HG03108 (cell line): Measurements from ENCODE around the gene PTP4A2.

Experiments used
- ATAC-seq: cut with Tn5 transposase; IDR thresholded peaks from one replicate; pipeline ENCODE4 v1.9.1; 2021; ENCODE audit warnings: moderate library complexity; ENCODE audit not compliant: unreplicated experiment

The PTP4A2 gene

GRCh38 chr1:31938184-31938975 lies at the start of gene PTP4A2:
Gene PTP4A2 (minus strand): TSS chr1:31938368. CDS start chr1:31919065, 19,303 bp downstream.
- peak; percentile 76 for ATAC-seq

- no peak for ATAC-seq
These were observed 49.0 kb upstream of the PTP4A2 start for GRCh38 chr1:31987135-31987619.

DNA sequence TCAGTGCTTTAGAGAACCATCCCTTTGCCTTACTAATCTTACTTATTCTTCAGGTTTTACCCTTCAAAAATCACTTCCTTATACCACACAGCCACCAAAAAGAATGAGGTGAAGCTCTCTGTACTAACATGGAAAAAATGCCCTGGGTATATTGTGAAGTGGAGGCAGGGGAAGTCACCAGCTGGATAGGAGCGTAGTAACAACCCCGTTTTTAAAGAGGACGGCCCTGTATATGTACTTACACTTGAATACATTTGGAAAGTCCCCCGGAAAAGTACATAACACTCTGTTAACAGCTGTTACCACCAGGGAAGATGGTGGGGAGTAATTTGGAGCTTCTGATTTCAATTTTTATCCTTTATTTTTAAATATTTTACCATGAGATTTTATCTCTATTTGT lies 47.3 kb upstream of the PTP4A2 start:
- peak; percentile 39 for ATAC-seq

DNA sequence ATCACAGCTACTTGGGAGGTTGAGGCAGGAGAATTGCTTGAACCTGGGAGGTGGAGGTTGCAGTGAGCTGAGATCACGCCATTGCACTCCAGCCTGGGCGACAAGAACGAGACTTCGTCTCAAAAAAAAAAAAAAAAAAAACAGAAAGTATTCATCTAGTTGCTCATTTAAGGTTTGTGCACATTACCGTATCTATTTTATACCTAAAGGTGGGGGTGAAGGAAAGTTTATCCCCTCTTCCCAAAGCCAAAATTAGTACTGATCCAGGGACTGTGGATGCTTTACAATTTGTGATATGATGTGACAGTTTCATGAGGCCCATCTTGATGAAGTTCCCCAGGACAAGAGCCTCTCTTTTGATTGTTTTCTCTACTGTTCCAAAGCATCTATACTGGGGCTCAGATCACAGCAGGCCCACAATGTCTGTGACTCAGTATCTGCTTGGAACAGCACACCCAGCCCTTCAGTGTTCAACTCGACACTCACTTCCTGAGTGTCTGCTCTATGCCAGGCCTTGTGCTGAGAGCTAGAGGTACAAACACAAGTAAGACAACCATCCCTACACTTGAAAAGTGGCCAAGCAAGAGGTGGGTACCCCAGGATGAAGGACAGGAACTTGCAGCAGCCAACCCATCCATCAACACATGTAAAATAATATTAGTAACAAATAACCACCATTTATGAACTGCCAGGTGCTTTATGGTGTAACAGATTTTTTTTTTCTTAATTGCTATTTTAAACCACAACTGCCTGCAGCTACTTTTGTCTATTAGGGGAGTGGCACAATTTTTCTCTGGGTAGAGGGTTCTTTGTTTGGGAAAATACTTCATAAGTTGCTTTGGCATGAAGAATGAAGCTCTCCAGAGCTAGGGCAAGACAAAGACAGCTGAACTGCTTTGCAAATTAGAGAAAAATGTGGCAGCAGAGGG lies 46.5 kb upstream of the PTP4A2 start:
- no peak for ATAC-seq

GRCh38 chr1:31981972-31982371 lies 43.8 kb upstream of the PTP4A2 start:
- no peak for ATAC-seq

DNA sequence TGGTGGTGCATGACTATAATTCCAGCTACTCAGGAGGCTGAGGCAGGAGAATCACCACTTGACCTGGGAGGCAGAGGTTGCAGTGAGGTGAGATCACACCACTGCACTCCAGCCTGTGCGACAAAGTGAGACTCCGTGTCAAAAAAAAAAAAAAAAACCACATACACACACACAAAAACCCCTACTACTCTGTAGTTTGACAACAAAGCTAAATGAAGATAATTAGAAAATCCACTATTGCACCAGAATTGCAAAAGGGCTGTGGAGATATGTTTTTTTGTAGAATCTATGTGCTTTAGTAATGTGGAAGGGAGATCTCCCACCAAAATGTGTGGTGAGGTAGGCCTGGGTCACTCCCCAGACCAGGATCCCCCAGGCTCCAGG lies 43.3 kb upstream of the PTP4A2 start:
- ATAC-seq = no peak

DNA sequence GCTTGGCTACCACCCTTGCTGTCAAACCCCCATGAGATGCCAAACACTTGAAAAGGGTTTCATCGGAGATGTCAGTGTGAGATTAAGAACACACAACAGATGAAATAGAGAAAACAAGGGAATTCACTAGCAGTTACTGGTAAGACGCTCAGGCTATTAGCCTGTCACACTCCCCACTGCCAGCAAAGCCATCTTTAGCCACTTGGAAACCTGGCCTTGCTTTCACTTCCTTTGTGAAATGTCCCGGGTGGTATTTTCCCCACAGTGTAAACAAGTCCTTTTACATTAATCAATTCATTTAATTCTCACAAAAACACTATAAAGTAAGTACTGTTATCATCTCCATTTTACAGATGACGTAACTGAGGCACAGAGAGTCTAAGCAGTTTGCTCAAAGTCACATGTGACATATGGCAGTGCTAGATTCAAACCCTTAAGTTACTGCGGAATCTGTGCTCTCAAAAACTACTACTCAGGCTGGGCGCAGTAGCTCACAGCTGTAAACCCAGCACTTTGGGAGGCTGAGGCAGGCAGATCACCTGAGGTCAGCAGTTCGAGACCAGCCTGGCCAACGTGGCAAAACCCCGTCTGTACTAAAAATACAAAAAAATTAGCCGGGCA lies 42.8 kb upstream of the PTP4A2 start:
- ATAC-seq = peak; percentile 48

DNA sequence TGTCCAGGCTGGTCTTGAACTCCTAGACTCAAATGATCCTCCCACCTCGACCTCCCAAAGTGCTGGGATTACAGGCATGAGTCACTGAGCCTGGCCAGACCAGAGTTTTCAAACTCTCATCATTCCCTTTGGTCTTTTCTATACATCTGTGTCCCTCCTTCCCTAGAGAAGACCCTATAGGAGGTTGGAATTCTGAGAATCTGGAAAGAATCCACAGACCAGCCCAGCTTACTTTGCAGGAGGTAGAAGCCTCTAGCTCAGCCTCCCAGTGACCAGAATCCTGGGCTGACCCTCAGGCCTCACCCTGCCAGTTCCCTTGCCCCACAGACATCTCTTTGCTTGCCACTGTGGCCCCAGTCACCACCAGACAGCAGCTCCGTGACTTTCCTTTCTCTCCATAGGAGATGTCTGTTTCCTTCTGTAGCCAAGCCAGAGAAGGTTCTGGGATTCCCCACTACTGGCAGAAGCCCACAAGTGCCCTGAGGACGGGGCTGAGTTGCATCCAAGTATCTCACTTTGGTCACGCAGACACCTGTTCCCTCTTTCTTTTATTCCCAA lies 40.8 kb upstream of the PTP4A2 start:
- no peak for ATAC-seq

- ATAC-seq = no peak
These were observed 39.4 kb upstream of the PTP4A2 start for GRCh38 chr1:31977385-31978131.

- ATAC-seq = no peak
These were observed 38.2 kb upstream of the PTP4A2 start for GRCh38 chr1:31976401-31976800.

DNA sequence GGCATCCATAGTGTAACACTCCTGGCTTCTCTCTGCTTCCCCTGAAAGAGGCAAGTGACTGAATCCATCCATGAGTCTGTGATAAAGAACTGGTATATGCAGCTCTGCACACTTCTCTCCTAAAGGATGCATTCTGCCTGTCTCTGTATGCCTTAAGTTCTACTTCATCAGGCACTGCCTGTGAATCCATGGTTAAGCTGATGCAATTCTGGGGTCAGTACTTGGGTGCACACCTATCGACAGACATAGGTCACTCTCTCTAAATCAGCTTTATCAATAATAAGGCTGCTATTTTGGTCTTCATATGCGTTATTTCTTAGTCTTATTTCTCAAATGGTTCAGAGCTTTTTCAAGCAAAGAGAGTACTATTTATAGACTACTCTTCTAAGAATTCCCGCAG lies 32.7 kb upstream of the PTP4A2 start:
- ATAC-seq = no peak

- no peak for ATAC-seq
These were observed 23.4 kb upstream of the PTP4A2 start for GRCh38 chr1:31961536-31961935.

- no peak for ATAC-seq
These were observed 21.6 kb upstream of the PTP4A2 start for GRCh38 chr1:31959521-31960340.

DNA sequence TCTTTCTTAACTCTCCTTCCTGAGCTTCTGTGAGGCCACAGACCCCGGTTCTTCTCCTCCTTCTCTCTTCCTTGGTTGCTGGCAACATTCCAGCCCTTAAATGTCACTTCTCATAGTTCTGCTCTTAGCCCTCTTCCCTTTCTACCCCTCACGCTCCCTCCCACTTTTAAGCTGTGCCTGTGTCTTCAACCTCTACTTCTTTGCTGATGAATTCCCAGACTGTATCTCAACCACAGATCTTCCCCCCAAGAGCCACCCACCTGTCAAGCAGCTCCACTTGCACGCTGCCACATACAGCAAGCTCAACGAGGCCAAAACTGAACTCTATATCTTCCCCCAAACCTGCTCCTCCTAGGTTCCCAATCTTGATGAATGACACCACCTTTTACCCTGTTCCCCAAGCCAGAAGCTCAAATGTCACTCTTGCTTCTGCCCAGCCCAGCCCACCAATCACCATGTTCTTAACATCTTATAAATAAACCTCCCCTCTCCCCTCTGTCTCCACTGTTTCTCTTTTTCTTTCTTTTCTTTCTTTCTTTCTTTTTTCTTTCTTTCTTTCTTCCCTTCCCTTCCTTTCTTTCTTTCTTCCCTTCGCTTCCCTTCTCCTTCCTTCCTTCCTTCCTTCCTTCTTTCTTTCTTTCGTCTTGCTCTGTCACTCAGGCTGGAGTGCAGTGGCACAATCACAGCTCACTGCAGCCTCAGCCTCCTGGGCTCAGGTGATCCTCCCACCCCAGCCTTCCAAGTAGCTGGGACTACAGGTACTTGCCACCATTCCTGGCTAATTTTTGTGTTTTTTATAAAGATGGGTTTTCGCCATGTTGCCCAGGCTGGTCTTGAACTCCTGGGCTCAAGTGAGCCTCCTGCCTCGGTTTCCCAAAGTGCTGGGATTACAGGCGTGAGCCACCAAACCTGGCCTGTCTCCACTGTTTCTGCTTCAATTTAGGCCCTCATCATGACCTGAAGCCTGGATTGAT lies 19.8 kb upstream of the PTP4A2 start:
- ATAC-seq = no peak

- peak; percentile 78 for ATAC-seq
These were observed 18.0 kb upstream of the PTP4A2 start for GRCh38 chr1:31955917-31956736.

- no peak for ATAC-seq
These were observed 16.6 kb upstream of the PTP4A2 start for GRCh38 chr1:31954607-31955283.

DNA sequence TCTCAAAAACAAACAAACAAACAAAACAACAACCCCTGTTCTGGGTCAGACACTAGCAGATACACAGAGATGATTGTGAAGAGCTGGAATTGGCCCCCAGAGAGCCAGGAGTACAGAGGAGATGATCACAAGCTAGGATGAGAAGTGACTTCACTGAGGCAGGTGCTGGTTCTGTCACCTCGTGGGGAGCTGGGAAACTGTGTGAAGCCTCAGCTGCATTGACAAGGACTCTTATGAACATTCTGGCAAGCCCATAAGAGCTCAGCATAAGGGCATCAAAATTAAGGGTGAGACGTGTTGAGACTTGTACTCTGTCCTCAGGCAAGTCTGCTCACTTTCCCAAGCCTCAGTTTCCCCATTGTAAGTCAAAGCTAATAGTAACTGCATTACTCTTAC lies 14.7 kb upstream of the PTP4A2 start:
- ATAC-seq = no peak
